HepG2 (cell line): Measurements from ENCODE around the gene CAVIN2. TPM values are rescaled to one million over a fixed set of nuclear protein-coding genes. Genes with fewer than 3 reads are reported as not detected.
A peak's percentile ranks its signal among the peaks of the same experiment; 100 is the strongest.

Experiments
- CREB1 ChIP-seq, 2 experiments: fragments of 450-650 bp in 1 of 2; IDR thresholded peaks; 2 replicates each; pipeline ENCODE4 v1.6.1; 2016 to 2017; ENCODE audit warnings: control low read depth in 1 of 2, mild to moderate bottlenecking in 1 of 2, missing compliant biosample characterization in 1 of 2, missing genetic modification characterization in 1 of 2
- CSRNP2 ChIP-seq: sonication (generic); formaldehyde crosslinking; conservative IDR thresholded peaks from 2 replicates; pipeline ENCODE4 v1.8.0; 2022; ENCODE audit warnings: low read depth, missing genetic modification reagents
- DR1 ChIP-seq: sonication (generic); formaldehyde crosslinking; IDR thresholded peaks from 2 replicates; pipeline ENCODE4 v1.8.0; 2021; ENCODE audit warnings: mild to moderate bottlenecking, missing genetic modification reagents, inconsistent platforms
- TBX3 ChIP-seq: fragments of 450-650 bp; IDR thresholded peaks from 2 replicates; pipeline ENCODE4 v1.6.1; 2017; ENCODE audit warnings: antibody characterized with exemption, mild to moderate bottlenecking, inconsistent platforms, borderline replicate concordance
- TEAD2 ChIP-seq: sonication (generic); formaldehyde crosslinking; IDR thresholded peaks from 2 replicates; pipeline ENCODE4 v1.9.0; 2021; ENCODE audit warnings: missing genetic modification reagents
- YEATS4 ChIP-seq: sonication (generic); formaldehyde crosslinking; IDR thresholded peaks from 2 replicates; pipeline ENCODE4 v1.4.0; 2020; ENCODE audit warnings: missing genetic modification reagents, borderline replicate concordance
- ZNF574 ChIP-seq: sonication (generic); formaldehyde crosslinking; IDR thresholded peaks from 2 replicates; pipeline ENCODE4 v1.4.0; 2020; ENCODE audit warnings: missing genetic modification reagents
- ZNF704 ChIP-seq: sonication (generic); formaldehyde crosslinking; IDR thresholded peaks from 2 replicates; pipeline ENCODE4 v1.8.1; 2023; ENCODE audit warnings: mild to moderate bottlenecking, inconsistent platforms, moderate library complexity, missing genetic modification reagents, borderline replicate concordance
- ZNF720 ChIP-seq: sonication (generic); formaldehyde crosslinking; IDR thresholded peaks from 2 replicates; pipeline ENCODE4 v1.4.0; 2020; ENCODE audit warnings: missing genetic modification reagents
- ZNF83 ChIP-seq: sonication (generic); formaldehyde crosslinking; IDR thresholded peaks from 2 replicates; pipeline ENCODE4 v1.4.0; 2020; ENCODE audit warnings: missing genetic modification reagents, mild to moderate bottlenecking, borderline replicate concordance
- ZSCAN25 ChIP-seq: sonication (generic); formaldehyde crosslinking; IDR thresholded peaks from 2 replicates; pipeline ENCODE4 v1.8.0; 2022; ENCODE audit warnings: mild to moderate bottlenecking, missing genetic modification reagents
- polyA plus RNA-seq, 8 experiments: library from polyadenylated mRNA; depleted of rRNA in 3 of 8; stranded (reverse) in 7 of 8; unstranded in 1 of 8; fragments of >200 nt; fragmentation: Illumina TruSeq in 4 of 8; extraction: Trizol in 4 of 8; gene quantifications; 2 replicates each; pipeline versions ENCODE4 v1.2.1 to v1.2.3, GENCODE V29; 2011 to 2016; ENCODE audit warnings: low read depth in 4 of 8, missing spikeins in 1 of 8, mixed read lengths in 1 of 8; ENCODE audit not compliant: insufficient read depth in 1 of 8
- total RNA-seq, 5 experiments: library from RNA; depleted of rRNA; stranded (reverse); fragments of >200 nt; fragmentation: Illumina TruSeq; extraction: Trizol; gene quantifications; 2 replicates each; pipeline ENCODE4 v1.2.3, GENCODE V29; 2016; ENCODE audit warnings: low read depth in 1 of 5
- TF ChIP-seq, protein P1 (sequence below): sonication (generic); formaldehyde crosslinking; IDR thresholded peaks from 2 replicates; pipeline ENCODE4 v1.4.0; 2020; ENCODE audit warnings: missing genetic modification reagents, borderline replicate concordance
- TF ChIP-seq, protein P2 (sequence below): IDR thresholded peaks from 2 replicates; pipeline ENCODE4 v1.4.0; 2020; ENCODE audit warnings: mild to moderate bottlenecking, missing genetic modification reagents

Gene CAVIN2
- total and polyA plus RNA-seq, 2 of the 13 experiments (the other 11 are each of a cell fraction or from before 2014, with no cell fraction given) = 7.6 to 38.8 TPM

DNA sequence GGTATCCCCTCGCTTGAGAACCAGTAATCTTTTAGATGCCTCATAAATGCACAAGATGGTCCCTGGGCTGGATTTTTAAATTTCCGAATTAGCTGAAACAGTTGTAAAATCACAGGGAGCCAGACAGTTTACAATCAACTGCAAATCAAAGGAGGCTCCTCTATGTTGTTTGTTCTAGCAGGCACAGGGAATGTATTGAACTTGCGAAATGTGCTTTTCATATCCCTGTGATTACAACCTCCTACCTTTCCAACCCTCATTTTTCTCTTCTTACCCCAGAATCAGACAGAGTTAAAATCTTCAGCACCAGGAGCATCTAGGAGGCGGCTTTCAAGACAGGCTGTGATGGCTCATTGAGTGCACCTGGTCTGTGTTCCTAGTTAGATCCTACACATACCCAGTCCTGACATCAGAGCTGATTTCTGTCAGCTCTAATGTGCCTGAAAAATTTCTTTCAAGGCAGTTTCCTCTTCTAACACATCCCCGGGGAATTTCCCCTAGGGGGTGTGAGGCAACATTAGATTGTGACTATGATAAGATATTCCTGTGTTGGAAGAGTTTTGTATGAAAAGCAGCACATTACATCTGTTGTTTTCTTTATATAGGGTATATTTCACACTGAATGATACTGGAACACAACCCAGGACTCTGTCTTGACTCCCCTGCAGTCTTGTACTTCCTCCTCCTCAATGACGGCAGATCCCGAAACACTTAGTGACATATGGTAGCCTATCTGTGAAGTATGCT is 17.9 kb upstream of the CAVIN2 start (continued):
- TF ChIP-seq, protein P1, sequence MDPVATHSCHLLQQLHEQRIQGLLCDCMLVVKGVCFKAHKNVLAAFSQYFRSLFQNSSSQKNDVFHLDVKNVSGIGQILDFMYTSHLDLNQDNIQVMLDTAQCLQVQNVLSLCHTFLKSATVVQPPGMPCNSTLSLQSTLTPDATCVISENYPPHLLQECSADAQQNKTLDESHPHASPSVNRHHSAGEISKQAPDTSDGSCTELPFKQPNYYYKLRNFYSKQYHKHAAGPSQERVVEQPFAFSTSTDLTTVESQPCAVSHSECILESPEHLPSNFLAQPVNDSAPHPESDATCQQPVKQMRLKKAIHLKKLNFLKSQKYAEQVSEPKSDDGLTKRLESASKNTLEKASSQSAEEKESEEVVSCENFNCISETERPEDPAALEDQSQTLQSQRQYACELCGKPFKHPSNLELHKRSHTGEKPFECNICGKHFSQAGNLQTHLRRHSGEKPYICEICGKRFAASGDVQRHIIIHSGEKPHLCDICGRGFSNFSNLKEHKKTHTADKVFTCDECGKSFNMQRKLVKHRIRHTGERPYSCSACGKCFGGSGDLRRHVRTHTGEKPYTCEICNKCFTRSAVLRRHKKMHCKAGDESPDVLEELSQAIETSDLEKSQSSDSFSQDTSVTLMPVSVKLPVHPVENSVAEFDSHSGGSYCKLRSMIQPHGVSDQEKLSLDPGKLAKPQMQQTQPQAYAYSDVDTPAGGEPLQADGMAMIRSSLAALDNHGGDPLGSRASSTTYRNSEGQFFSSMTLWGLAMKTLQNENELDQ (CRISPR knock-in tag) = no peak
- TF ChIP-seq YEATS4 (CRISPR knock-in tag) (no peak), DR1 (no peak), ZNF704 (no peak), TEAD2 (CRISPR knock-in tag) (no peak), CSRNP2 (CRISPR knock-in tag) (no peak), CREB1 (IDR thresholded peaks at IDR 0.05) (no peak), CREB1 (CRISPR knock-in tag; IDR thresholded peaks at IDR 0.05) (0 out of 2 replicates have a peak, but pooled peaks have one; percentile 43), ZNF720 (CRISPR knock-in tag) (no peak), ZNF574 (CRISPR knock-in tag) (no peak), TBX3 (no peak), ZSCAN25 (CRISPR knock-in tag) (no peak), ZNF83 (CRISPR knock-in tag) (no peak)
- TF ChIP-seq, protein P2, sequence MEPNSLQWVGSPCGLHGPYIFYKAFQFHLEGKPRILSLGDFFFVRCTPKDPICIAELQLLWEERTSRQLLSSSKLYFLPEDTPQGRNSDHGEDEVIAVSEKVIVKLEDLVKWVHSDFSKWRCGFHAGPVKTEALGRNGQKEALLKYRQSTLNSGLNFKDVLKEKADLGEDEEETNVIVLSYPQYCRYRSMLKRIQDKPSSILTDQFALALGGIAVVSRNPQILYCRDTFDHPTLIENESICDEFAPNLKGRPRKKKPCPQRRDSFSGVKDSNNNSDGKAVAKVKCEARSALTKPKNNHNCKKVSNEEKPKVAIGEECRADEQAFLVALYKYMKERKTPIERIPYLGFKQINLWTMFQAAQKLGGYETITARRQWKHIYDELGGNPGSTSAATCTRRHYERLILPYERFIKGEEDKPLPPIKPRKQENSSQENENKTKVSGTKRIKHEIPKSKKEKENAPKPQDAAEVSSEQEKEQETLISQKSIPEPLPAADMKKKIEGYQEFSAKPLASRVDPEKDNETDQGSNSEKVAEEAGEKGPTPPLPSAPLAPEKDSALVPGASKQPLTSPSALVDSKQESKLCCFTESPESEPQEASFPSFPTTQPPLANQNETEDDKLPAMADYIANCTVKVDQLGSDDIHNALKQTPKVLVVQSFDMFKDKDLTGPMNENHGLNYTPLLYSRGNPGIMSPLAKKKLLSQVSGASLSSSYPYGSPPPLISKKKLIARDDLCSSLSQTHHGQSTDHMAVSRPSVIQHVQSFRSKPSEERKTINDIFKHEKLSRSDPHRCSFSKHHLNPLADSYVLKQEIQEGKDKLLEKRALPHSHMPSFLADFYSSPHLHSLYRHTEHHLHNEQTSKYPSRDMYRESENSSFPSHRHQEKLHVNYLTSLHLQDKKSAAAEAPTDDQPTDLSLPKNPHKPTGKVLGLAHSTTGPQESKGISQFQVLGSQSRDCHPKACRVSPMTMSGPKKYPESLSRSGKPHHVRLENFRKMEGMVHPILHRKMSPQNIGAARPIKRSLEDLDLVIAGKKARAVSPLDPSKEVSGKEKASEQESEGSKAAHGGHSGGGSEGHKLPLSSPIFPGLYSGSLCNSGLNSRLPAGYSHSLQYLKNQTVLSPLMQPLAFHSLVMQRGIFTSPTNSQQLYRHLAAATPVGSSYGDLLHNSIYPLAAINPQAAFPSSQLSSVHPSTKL = peak; percentile 83
